SK-N-MC (cell line): ENCODE data around the gene SLC16A11.

Source experiments
- EZH2 ChIP-seq: fragments of 200-600 bp; sonication (generic); IDR thresholded peaks from one replicate; pipeline ENCODE4 v1.6.1; 2017; ENCODE audit warnings: antibody characterized with exemption
- FOXP2 ChIP-seq: optimal IDR thresholded peaks from 2 replicates; pipeline ENCODE3; 2011; ENCODE audit warnings: mild to moderate bottlenecking, moderate library complexity; ENCODE audit not compliant: insufficient read depth; ENCODE audit errors: extremely low read length, control extremely low read depth
- POLR2AphosphoS5 ChIP-seq: IDR thresholded peaks from 2 replicates; pipeline ENCODE4 v1.6.1; 2012; ENCODE audit warnings: mild to moderate bottlenecking, low read depth, low read length, borderline replicate concordance

- no peak for TF ChIP-seq POLR2AphosphoS5
- TF ChIP-seq EZH2, result no peak
- TF ChIP-seq FOXP2, result no peak
Measured at GRCh38 chr17:7058831-7059447, 15.0 kb upstream of the SLC16A11 start.
